Body of pancreas (tissue), 4 donors: Measurements from ENCODE around the gene ZNF516.

Experiments used
- CTCF ChIP-seq, 7 experiments: fragments of 450-650 bp in 4 of 7; fragments of 200-600 bp in 3 of 7; sonication (generic) in 3 of 7; IDR thresholded peaks; one replicate each; pipeline ENCODE4 v1.5.1; 2016 to 2019; ENCODE audit warnings: antibody characterized with exemption in 7 of 7
- POLR2A ChIP-seq, 3 donors: fragments of 450-650 bp; IDR thresholded peaks; one replicate each; pipeline ENCODE4 v1.6.1; 2016; ENCODE audit warnings: antibody characterized with exemption in 3 of 3, mild to moderate bottlenecking in 2 of 3

GRCh38 chr18:76378526-76379215 is 116.4 kb downstream of the ZNF516 start:
- TF ChIP-seq CTCF (IDR thresholded peaks at IDR 0.05) (no peak), POLR2A (IDR thresholded peaks at IDR 0.05) (no peak)
